Measurements from ENCODE around the gene PDSS2.

PDSS2 gene

DNA sequence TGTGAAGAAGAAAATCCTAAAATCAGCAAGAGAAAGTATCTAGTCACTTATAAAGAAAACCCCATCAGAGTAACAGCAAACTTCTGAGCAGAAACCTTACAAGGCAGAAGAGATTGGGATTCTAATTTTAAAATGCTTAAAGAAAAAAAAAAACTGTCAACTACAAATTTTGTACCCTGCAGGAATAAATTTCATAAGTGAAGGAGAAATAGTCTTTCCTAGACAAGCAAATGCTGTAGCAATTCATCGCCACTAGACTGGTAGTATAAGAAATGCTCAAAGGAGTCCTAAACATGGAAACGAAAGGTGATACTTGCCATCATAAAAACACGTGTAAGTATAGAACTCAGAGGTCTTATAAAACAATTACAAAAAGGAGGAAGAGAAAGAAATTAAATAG, 54.4 kb downstream of the PDSS2 start:
- no peaks in the 10 kb centered on the region for H3K4me1 ChIP-seq (ENCODE audit: control insufficient read depth, low read length)

DNA sequence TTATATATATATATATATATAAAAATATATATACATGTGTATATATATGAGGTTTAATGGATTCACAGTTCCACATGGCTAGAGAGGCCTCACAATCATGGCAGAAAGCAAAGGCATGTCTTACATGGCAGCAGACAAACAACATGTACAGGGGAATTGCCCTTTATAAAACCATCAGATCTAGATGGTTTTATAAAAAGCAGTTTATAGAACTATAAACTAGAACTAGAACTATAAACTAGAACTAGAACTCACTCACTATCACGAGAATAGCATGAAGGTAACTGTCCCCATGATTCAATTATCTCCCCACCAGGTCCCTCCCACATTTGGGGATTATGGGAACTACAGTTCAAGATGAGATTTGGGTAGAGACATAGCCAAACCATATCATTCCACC, 56.8 kb downstream of the PDSS2 start:
- Histone ChIP-seq H3K36me3 (ENCODE audit: control insufficient read depth, low read length) (no peaks in the 10 kb centered on the region), H3K79me2 (ENCODE audit: control insufficient read depth, low read length) (no peaks in the 10 kb centered on the region; the same call in 1 of the 2 replicates), H3K4me3 (ENCODE audit: low read length) (no peak overlapping the region), H3F3A (ENCODE audit: control insufficient read depth, insufficient read depth) (no peaks in the 10 kb centered on the region), H3K4me2 (ENCODE audit: low read length) (no peak overlapping the region), H3K27ac (ENCODE audit: low read depth, low read length) (no peak overlapping the region), H4K20me1 (ENCODE audit: control insufficient read depth, insufficient read depth, low read depth, low read length) (no peaks in the 10 kb centered on the region), H3K27me3 (ENCODE audit: control insufficient read depth, low read length) (no peaks in the 10 kb centered on the region), H3K4me1 (ENCODE audit: control insufficient read depth, low read length) (no peaks in the 10 kb centered on the region), H3K9me3 (ENCODE audit: control insufficient read depth, insufficient read depth, low read length) (peaks cover 11% of the 10 kb centered on the region; the same call in 1 of the 2 replicates), H3K9me2 (replicated peaks; ENCODE audit: control insufficient read depth, low read length) (no peaks in the 10 kb centered on the region)
- TF ChIP-seq CTCF (IDR thresholded peaks at IDR 0.05; ENCODE audit: low read depth, low read length, poor library complexity, severe bottlenecking) (no peak), EZH2phosphoT487 (IDR thresholded peaks at IDR 0.05; ENCODE audit: borderline replicate concordance, low read length) (no peak)

More for the DNA sequence above, 54.4 kb downstream of the PDSS2 start:
- Histone ChIP-seq H3K4me2 (ENCODE audit: low read length) (no peak overlapping the region), H3K27ac (ENCODE audit: low read depth, low read length) (no peak overlapping the region), H3K79me2 (ENCODE audit: control insufficient read depth, low read length) (no peaks in the 10 kb centered on the region; the same call in 1 of the 2 replicates), H3K27me3 (ENCODE audit: control insufficient read depth, low read length) (no peaks in the 10 kb centered on the region), H3K4me3 (ENCODE audit: low read length) (no peak overlapping the region), H4K20me1 (ENCODE audit: control insufficient read depth, insufficient read depth, low read depth, low read length) (no peaks in the 10 kb centered on the region), H3K9me3 (ENCODE audit: control insufficient read depth, insufficient read depth, low read length) (peaks cover 11% of the 10 kb centered on the region; the same call in 1 of the 2 replicates), H3K36me3 (ENCODE audit: control insufficient read depth, low read length) (no peaks in the 10 kb centered on the region), H3K9me2 (replicated peaks; ENCODE audit: control insufficient read depth, low read length) (no peaks in the 10 kb centered on the region), H3F3A (ENCODE audit: control insufficient read depth, insufficient read depth) (no peaks in the 10 kb centered on the region)
- TF ChIP-seq CTCF (IDR thresholded peaks at IDR 0.05; ENCODE audit: low read depth, low read length, poor library complexity, severe bottlenecking) (no peak), EZH2phosphoT487 (IDR thresholded peaks at IDR 0.05; ENCODE audit: borderline replicate concordance, low read length) (no peak)

DNA sequence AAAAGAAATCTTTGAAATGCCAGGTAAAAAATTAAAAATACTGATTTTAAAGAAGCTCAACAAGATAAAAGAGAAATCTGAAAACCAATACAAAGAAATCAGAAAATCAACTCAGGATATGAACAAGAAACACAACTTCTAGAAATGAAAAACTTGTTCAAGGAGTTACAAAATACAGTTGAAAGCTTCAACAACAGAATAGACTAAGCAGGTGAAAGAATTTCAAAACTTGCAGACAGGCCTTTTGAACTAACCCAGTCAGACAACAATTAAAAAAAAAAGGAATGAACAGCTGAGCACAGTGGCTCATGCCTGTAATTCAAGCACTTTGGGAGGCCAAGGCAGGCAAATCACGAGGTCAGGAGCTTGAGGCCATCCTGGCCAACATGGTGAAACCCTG, 57.8 kb downstream of the PDSS2 start:
- no peak overlapping the region for H3K4me3 ChIP-seq (ENCODE audit: low read length)
- no peak overlapping the region for H3K4me2 ChIP-seq (ENCODE audit: low read length)
- TF ChIP-seq CTCF (IDR thresholded peaks at IDR 0.05; ENCODE audit: low read depth, low read length, poor library complexity, severe bottlenecking), result no peak
- TF ChIP-seq EZH2phosphoT487 (IDR thresholded peaks at IDR 0.05; ENCODE audit: borderline replicate concordance, low read length), result no peak
- H3K4me1 ChIP-seq (ENCODE audit: control insufficient read depth, low read length), result no peaks in the 10 kb centered on the region
- no peaks in the 10 kb centered on the region for H3K36me3 ChIP-seq (ENCODE audit: control insufficient read depth, low read length)
- no peaks in the 10 kb centered on the region for H4K20me1 ChIP-seq (ENCODE audit: control insufficient read depth, insufficient read depth, low read depth, low read length)
- no peak overlapping the region for H3K27ac ChIP-seq (ENCODE audit: low read depth, low read length)
- H3F3A ChIP-seq (ENCODE audit: control insufficient read depth, insufficient read depth), result no peaks in the 10 kb centered on the region
- H3K27me3 ChIP-seq (ENCODE audit: control insufficient read depth, low read length), result no peaks in the 10 kb centered on the region
- no peaks in the 10 kb centered on the region for H3K9me2 ChIP-seq (replicated peaks; ENCODE audit: control insufficient read depth, low read length)
- H3K79me2 ChIP-seq (ENCODE audit: control insufficient read depth, low read length), result no peaks in the 10 kb centered on the region; the same call in 1 of the 2 replicates
- H3K9me3 ChIP-seq (ENCODE audit: control insufficient read depth, insufficient read depth, low read length), result peaks cover 11% of the 10 kb centered on the region; the same call in 1 of the 2 replicates

All from DOHH2 (cell line).